ENCODE results near the gene KCTD17.

Gene KCTD17

DNA sequence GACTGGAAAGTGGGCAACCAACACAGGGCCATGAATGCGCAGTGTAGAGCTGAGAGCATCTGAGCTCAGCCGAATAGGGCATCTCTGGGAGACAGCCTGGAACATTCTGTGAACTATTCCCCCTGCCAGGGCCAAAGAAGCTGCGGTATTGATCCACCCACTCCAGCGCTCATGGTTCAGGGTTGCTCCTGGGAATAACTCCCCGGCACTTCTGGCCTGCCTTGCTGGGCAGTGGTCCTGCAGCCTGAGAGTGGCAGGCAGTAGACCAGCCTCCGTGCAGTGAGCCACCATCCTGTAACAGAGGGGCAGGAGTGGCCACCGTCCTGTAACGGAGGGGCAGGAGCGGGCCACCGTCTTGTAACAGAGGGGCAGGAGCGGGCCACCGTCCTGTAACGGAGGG, 45.8 kb downstream of the KCTD17 start:
- no peak overlapping the region for H3K27ac Mint-ChIP-seq
- no peak overlapping the region for H3K4me3 Mint-ChIP-seq
- H3K4me1 Mint-ChIP-seq, result peaks cover 7% of the 10 kb centered on the region
- peaks cover 28% of the 10 kb centered on the region for H3K27me3 Mint-ChIP-seq
- no peaks in the 10 kb centered on the region for H3K36me3 Mint-ChIP-seq
- H3K9me3 Mint-ChIP-seq, result no peaks in the 10 kb centered on the region
- DNase-seq (ENCODE audit: low spot score in 2 of 2) (no peak), ATAC-seq (ENCODE audit: low read depth) (no peak)

- H3K27ac Mint-ChIP-seq, result no peak overlapping the region
Measured at GRCh38 chr22:37098976-37099591, 47.5 kb downstream of the KCTD17 start.

DNA sequence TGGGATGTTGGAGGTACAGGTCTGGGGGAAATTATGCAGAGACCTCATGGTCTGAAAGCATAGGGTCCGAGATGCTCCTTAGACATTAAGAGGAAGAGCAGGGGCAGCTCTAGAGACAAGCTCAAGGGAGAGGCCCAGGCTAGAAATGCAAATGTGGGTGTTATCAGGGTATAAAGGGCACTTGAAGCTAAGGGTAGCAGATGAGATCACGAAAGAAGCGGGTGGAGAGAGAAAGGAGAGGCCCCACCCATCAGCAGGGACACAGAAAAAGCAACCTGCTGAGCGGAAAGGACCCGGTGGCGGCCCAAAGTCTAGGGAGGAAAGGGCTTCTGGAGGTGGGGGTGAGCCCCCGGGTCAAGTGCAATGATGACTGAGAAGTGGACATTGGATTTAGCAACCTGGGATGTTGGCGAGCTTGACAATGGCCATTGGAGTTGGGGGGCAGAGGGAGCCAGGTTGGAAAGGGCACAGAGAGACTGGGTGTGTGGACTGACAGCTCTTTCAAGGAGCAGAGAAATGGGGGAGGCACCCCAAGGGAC, 49.1 kb downstream of the KCTD17 start:
- Mint-ChIP-seq H3K27ac (no peak overlapping the region), H3K4me1 (peaks cover 11% of the 10 kb centered on the region), H3K36me3 (no peaks in the 10 kb centered on the region), H3K9me3 (no peaks in the 10 kb centered on the region), H3K4me3 (no peak overlapping the region), H3K27me3 (peaks cover 15% of the 10 kb centered on the region)
- ATAC-seq (ENCODE audit: low read depth) (no peak), DNase-seq (ENCODE audit: low spot score in 2 of 2) (no peak)

More at GRCh38 chr22:37098976-37099591, 47.5 kb downstream of the KCTD17 start:
- H3K27me3 Mint-ChIP-seq, result peaks cover 28% of the 10 kb centered on the region
- no peak for DNase-seq (ENCODE audit: low spot score in 2 of 2)
- no peak overlapping the region for H3K4me3 Mint-ChIP-seq
- H3K4me1 Mint-ChIP-seq, result peaks cover 11% of the 10 kb centered on the region
- H3K36me3 Mint-ChIP-seq, result no peaks in the 10 kb centered on the region
- H3K9me3 Mint-ChIP-seq, result no peaks in the 10 kb centered on the region
- no peak for ATAC-seq (ENCODE audit: low read depth)

DNA sequence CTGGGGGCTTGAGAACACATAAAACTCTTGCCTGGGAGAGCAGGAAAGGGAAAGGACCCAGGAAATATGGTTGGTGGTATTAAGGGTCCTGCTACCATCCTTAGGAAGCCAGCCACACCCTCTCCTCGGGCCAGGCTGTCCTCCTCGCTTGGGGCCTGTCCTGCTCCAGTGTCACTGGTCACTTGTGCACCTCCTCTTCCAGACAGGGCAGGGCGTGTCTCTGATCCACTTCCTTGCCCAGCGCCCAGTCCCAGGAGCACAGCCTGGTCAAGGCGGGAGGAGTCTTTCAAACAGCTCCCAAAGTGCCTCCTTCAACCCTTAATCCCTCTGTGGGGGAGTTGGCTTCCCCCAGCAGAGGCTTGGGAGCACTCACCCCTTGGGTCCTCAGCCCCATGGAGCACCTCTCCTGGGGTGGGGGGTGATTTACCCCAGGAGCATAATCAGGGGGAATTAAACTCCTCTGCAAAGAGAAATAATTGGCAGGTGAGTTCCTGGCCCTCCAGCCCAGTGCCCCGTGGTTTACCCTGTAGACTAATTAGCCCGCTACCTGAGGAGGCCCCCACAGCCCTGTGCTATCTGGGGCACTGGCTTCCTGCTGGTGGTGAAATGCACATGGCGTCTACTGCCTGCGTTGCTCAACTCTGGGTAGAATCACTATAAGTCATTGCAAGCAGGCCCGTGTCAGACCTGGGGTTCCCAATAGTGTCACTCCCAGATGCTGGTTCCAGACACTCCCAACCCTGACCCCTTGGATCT, 49.9 kb downstream of the KCTD17 start:
- no peak overlapping the region for H3K27ac Mint-ChIP-seq
- DNase-seq (ENCODE audit: low spot score in 2 of 2), result no peak
- H3K4me1 Mint-ChIP-seq, result peaks cover 11% of the 10 kb centered on the region
- ATAC-seq (ENCODE audit: low read depth), result no peak
- no peak overlapping the region for H3K4me3 Mint-ChIP-seq
- no peaks in the 10 kb centered on the region for H3K36me3 Mint-ChIP-seq
- peaks cover 15% of the 10 kb centered on the region for H3K27me3 Mint-ChIP-seq
- H3K9me3 Mint-ChIP-seq, result no peaks in the 10 kb centered on the region

DNA sequence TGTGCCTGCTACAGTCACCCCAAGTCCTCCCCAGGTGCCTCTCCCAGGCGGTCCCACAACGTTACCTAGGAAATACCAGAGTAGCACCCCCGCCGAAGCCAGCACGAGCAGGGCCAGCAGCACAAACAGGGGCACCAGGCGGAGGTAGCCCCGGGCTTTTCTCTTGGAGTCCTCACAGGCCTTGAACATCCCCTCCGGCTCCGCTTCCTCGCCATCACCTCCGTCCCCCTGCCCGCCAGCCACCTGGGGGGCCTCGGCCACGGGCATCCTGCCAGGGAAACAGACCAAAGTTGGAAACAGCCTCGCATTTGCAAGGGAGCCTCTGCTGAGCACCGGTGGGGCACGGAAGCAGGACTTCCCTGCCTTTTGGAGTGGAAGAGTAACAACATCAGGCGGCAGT, 51.6 kb downstream of the KCTD17 start:
- DNase-seq (ENCODE audit: low spot score in 2 of 2) (no peak), ATAC-seq (ENCODE audit: low read depth) (no peak)
- Mint-ChIP-seq H3K27ac (no peak overlapping the region), H3K4me3 (no peak overlapping the region), H3K9me3 (no peaks in the 10 kb centered on the region), H3K36me3 (no peaks in the 10 kb centered on the region), H3K27me3 (peaks cover 13% of the 10 kb centered on the region), H3K4me1 (peaks cover 11% of the 10 kb centered on the region)

- DNase-seq (ENCODE audit: low spot score in 2 of 2) (no peak), ATAC-seq (ENCODE audit: low read depth) (no peak)
- Mint-ChIP-seq H3K27me3 (peaks cover 12% of the 10 kb centered on the region), H3K36me3 (no peaks in the 10 kb centered on the region), H3K4me1 (peaks cover 9% of the 10 kb centered on the region), H3K9me3 (no peaks in the 10 kb centered on the region), H3K27ac (no peak overlapping the region), H3K4me3 (no peak overlapping the region)
Measured at GRCh38 chr22:37103656-37104452, 52.3 kb downstream of the KCTD17 start.

DNA sequence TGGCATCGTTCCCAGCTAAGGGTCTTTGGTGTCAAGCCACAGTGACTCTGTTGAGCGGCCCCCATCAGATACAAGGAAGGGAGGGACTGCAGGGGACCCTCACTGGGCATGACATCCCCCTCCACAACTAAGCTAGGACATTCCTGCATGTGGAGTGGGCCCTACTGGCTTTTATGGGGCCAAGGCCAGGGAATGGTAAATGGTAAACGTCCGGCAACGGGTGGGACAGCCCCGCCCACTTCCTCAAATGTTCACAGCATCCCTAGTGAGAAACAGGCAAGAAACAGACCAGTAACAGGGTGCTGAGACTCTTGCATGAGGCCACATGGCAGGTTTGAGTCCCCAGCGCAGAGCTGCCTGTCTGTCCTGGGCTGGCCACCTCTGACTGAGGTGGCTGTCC, 53.6 kb downstream of the KCTD17 start:
- no peaks in the 10 kb centered on the region for H3K36me3 Mint-ChIP-seq
- DNase-seq (ENCODE audit: low spot score in 2 of 2) (no peak), ATAC-seq (ENCODE audit: low read depth) (no peak)
- peaks cover 7% of the 10 kb centered on the region for H3K27me3 Mint-ChIP-seq
- no peaks in the 10 kb centered on the region for H3K9me3 Mint-ChIP-seq
- peaks cover 4% of the 10 kb centered on the region for H3K4me1 Mint-ChIP-seq
- H3K4me3 Mint-ChIP-seq, result no peak overlapping the region
- no peak overlapping the region for H3K27ac Mint-ChIP-seq

DNA sequence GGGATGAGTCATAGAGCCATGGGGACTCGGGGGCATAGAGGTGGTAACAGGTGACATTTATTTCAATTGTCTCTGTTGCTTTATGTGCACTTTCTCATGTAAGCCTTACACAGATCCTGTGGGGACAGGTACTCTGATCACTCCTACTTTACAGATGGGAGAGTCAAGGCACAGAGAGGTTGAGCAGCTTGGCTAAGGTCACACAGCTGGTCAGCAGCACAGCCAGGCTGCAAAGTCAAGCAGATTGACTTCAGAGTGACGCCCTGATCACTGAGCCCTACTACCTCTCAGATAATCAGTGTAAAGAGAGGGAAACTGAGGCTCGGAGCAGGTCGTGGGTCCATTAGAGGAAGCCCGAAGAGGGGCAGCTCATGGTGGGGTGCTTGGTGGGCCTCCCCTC, 54.4 kb downstream of the KCTD17 start:
- H3K4me3 Mint-ChIP-seq, result no peak overlapping the region
- no peak for DNase-seq (ENCODE audit: low spot score in 2 of 2)
- no peaks in the 10 kb centered on the region for H3K9me3 Mint-ChIP-seq
- H3K36me3 Mint-ChIP-seq, result no peaks in the 10 kb centered on the region
- H3K27me3 Mint-ChIP-seq, result peaks cover 6% of the 10 kb centered on the region
- ATAC-seq (ENCODE audit: low read depth), result no peak
- H3K27ac Mint-ChIP-seq, result no peak overlapping the region
- peaks cover 4% of the 10 kb centered on the region for H3K4me1 Mint-ChIP-seq

GRCh38 chr22:37107816-37108621, 56.5 kb downstream of the KCTD17 start:
- ATAC-seq (ENCODE audit: low read depth) (no peak), DNase-seq (ENCODE audit: low spot score in 2 of 2) (no peak)
- H3K4me3 Mint-ChIP-seq, result no peak overlapping the region
- no peak overlapping the region for H3K27ac Mint-ChIP-seq
- H3K27me3 Mint-ChIP-seq, result peaks cover 11% of the 10 kb centered on the region
- H3K9me3 Mint-ChIP-seq, result no peaks in the 10 kb centered on the region
- peaks cover 4% of the 10 kb centered on the region for H3K4me1 Mint-ChIP-seq
- no peaks in the 10 kb centered on the region for H3K36me3 Mint-ChIP-seq

- no peak for DNase-seq (ENCODE audit: low spot score in 2 of 2)
- Mint-ChIP-seq H3K4me1 (no peaks in the 10 kb centered on the region), H3K9me3 (no peaks in the 10 kb centered on the region), H3K27me3 (peaks cover 11% of the 10 kb centered on the region), H3K36me3 (no peaks in the 10 kb centered on the region), H3K4me3 (no peak within 1 kb of the TSS), H3K27ac (no peak within 1 kb of the TSS)
- no peak for ATAC-seq (ENCODE audit: low read depth)
Measured at GRCh38 chr22:37109242-37109917, 57.8 kb downstream of the KCTD17 start, which contains the start of gene TMPRSS6. TSS of gene TMPRSS6 (minus strand) at chr22:37109713. CDS start at chr22:37103417, 6,296 bp downstream.

GRCh38 chr22:37111156-37111717, 59.7 kb downstream of the KCTD17 start:
- no peak for ATAC-seq (ENCODE audit: low read depth)
- no peaks in the 10 kb centered on the region for H3K36me3 Mint-ChIP-seq
- no peak for DNase-seq (ENCODE audit: low spot score in 2 of 2)
- H3K27me3 Mint-ChIP-seq, result peaks cover 11% of the 10 kb centered on the region
- H3K4me3 Mint-ChIP-seq, result no peak overlapping the region
- no peak overlapping the region for H3K27ac Mint-ChIP-seq
- no peaks in the 10 kb centered on the region for H3K4me1 Mint-ChIP-seq
- no peaks in the 10 kb centered on the region for H3K9me3 Mint-ChIP-seq

DNA sequence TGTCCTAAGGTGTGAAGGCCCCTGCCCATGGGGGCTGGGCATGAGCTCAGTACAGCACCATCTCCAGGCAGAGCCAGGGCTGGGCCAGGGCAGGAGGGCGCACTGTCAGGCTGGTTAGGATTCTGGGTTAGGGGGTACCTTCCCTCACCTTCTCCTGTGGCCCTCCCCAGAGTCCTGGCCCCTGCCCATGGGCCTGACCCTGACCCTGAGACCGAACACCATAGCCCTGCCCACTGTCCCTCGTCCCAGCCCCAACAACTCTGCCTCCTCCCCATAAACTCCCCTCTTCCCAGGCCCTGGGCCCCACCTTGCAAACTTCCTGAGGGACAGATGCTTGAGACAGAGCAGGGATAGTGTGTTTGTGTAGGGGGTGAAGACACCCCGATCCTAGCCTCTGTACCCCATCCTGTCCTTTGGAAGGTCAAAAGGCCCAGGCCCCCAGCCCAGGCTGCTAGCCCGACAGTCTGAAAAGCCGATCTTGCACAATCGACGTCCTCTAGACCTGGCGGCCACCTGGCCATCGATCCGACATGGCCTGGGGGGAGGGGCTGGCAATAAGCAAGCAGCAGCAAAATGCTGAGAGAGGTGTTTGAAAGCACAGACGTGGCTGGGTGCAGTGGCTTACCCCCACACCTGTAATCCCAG, 60.7 kb downstream of the KCTD17 start:
- DNase-seq (ENCODE audit: low spot score in 2 of 2), result no peak
- no peak overlapping the region for H3K4me3 Mint-ChIP-seq
- H3K9me3 Mint-ChIP-seq, result no peaks in the 10 kb centered on the region
- H3K27ac Mint-ChIP-seq, result no peak overlapping the region
- no peaks in the 10 kb centered on the region for H3K4me1 Mint-ChIP-seq
- H3K36me3 Mint-ChIP-seq, result no peaks in the 10 kb centered on the region
- peaks cover 11% of the 10 kb centered on the region for H3K27me3 Mint-ChIP-seq
- no peak for ATAC-seq (ENCODE audit: low read depth)
